ENCODE data around the gene RYR1.
A peak's percentile ranks its signal among the peaks of the same experiment; 100 is the strongest.
"Not testable (repeated sequence)": the region's sequence is repeated elsewhere in the genome, so short reads cannot be mapped to it uniquely, and the experiment has no call there.

RYR1 gene

DNA sequence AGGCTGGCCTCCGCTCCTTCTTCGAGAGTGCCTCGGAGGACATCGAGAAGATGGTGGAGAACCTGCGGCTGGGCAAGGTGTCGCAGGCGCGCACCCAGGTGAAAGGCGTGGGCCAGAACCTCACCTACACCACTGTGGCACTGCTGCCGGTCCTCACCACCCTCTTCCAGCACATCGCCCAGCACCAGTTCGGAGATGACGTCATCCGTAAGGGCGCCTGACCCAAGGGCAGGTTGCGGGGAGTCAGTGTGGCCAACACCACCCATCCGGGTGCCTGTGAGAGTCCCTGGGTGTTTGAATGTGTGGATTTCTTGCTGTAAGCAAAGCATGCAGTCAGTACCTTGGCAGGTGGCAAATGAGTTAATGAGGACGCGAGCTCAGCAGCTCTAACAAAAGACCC, 78.8 kb downstream of the RYR1 start:
- H3K27ac Mint-ChIP-seq: no peak overlapping the region
- TF ChIP-seq, protein P1, sequence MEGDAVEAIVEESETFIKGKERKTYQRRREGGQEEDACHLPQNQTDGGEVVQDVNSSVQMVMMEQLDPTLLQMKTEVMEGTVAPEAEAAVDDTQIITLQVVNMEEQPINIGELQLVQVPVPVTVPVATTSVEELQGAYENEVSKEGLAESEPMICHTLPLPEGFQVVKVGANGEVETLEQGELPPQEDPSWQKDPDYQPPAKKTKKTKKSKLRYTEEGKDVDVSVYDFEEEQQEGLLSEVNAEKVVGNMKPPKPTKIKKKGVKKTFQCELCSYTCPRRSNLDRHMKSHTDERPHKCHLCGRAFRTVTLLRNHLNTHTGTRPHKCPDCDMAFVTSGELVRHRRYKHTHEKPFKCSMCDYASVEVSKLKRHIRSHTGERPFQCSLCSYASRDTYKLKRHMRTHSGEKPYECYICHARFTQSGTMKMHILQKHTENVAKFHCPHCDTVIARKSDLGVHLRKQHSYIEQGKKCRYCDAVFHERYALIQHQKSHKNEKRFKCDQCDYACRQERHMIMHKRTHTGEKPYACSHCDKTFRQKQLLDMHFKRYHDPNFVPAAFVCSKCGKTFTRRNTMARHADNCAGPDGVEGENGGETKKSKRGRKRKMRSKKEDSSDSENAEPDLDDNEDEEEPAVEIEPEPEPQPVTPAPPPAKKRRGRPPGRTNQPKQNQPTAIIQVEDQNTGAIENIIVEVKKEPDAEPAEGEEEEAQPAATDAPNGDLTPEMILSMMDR (IDR thresholded peaks at IDR 0.05): no peak
- H3K4me1 Mint-ChIP-seq: peaks cover 5% of the 10 kb centered on the region
- no peaks in the 10 kb centered on the region for H3K9me3 Mint-ChIP-seq
- H3K36me3 Mint-ChIP-seq (ENCODE audit: low read depth): no peaks in the 10 kb centered on the region
- H3K4me3 Mint-ChIP-seq: no peak overlapping the region
- no peak for DNase-seq
- H3K27me3 Mint-ChIP-seq (ENCODE audit: low read depth, poor library complexity): peaks cover 9% of the 10 kb centered on the region

DNA sequence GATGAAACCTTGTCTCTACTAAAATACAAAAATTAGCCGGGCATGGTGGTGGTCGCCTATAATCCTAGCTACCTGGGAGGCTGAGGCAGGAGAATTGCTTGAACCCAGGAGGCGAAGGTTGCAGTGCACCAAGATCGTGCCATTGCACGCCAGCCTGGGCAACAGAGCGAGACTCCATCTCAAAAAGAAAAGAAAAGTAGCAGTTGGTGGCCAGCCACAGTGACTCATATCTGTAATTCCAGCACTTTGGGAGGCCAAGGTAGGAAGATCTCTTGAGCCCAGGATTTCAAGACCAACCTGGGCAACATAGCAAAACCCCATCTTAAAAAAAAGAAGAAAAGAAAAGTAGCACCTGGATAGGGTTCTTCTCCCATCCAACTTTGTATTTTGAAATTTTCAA, 79.7 kb downstream of the RYR1 start:
- not testable (repeated sequence) for H3K36me3 Mint-ChIP-seq (ENCODE audit: low read depth); H3K4me3 Mint-ChIP-seq; H3K27ac Mint-ChIP-seq; H3K9me3 Mint-ChIP-seq; DNase-seq
- peaks cover 12% of the 10 kb centered on the region for H3K27me3 Mint-ChIP-seq (ENCODE audit: low read depth, poor library complexity)
- peaks cover 11% of the 10 kb centered on the region for H3K4me1 Mint-ChIP-seq

DNA sequence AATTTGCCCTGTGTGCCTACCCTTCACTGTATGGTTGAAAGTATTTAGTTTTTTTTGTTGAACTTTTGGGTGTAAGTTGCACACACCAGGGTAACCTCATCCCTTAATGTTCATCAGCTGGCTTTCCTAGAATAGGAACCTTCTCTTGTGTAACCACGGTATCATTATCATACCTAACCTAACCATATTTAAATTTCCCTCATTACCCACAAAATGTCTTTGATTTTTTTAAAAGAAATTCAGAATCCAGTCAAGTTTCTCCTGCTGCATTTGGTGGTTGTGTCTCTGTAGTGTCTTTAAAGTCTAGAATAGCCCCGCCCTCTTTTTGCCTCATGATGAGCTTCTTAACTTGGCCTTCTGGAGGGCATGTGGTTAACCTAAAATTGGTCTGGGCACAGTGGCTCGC, 80.3 kb downstream of the RYR1 start:
- Mint-ChIP-seq H3K9me3 (no peaks in the 10 kb centered on the region), H3K4me3 (no peak overlapping the region), H3K4me1 (peaks cover 17% of the 10 kb centered on the region), H3K36me3 (ENCODE audit: low read depth) (no peaks in the 10 kb centered on the region), H3K27me3 (ENCODE audit: low read depth, poor library complexity) (peaks cover 12% of the 10 kb centered on the region), H3K27ac (no peak overlapping the region)
- DNase-seq: no peak
- TF ChIP-seq, protein P1 (IDR thresholded peaks at IDR 0.05): no peak

DNA sequence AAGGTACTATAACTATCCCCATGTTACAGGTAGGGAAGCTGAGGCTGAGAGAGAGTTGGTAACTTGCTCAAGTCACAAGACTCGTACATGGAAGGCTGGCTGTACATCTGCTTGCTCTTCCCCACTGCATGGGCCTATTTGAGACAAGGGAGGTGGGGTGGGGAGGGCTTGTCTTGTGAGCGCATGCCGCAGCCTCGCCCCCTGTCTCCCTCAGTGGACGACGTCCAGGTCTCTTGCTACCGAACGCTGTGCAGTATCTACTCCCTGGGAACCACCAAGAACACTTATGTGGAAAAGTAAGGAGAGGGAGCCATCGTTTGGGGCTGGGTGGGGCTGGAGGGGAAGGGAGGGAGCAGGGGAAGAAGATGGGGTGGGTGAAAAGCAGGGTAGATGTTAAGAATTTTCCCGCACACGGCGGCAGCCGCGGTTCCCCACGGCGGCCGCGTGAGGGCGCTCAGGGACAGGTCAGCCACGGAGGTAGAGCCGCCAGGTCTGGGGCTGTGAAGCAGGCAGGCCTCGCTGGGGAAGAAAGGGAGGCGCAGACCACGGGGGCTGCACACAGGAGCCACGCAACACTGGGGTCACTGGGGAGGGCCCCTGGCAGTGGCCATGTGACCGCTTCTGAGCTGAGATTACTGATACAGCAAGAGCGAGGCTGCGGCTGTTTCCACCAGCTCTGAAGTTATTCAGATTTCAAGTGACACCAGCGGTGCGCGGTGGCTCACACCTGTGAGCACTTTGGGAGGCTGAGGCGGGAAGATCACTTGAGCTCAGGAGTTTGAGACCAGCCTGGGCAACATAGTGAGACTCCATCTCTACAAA, 81.5 kb downstream of the RYR1 start:
- no peaks in the 10 kb centered on the region for H3K9me3 Mint-ChIP-seq
- TF ChIP-seq, protein P1 (IDR thresholded peaks at IDR 0.05): peak; percentile 91
- no peaks in the 10 kb centered on the region for H3K36me3 Mint-ChIP-seq (ENCODE audit: low read depth)
- peak; percentile 83 for DNase-seq
- no peak overlapping the region for H3K4me3 Mint-ChIP-seq
- H3K27ac Mint-ChIP-seq: no peak overlapping the region
- peaks cover 25% of the 10 kb centered on the region for H3K4me1 Mint-ChIP-seq
- peaks cover 7% of the 10 kb centered on the region for H3K27me3 Mint-ChIP-seq (ENCODE audit: low read depth, poor library complexity)

DNA sequence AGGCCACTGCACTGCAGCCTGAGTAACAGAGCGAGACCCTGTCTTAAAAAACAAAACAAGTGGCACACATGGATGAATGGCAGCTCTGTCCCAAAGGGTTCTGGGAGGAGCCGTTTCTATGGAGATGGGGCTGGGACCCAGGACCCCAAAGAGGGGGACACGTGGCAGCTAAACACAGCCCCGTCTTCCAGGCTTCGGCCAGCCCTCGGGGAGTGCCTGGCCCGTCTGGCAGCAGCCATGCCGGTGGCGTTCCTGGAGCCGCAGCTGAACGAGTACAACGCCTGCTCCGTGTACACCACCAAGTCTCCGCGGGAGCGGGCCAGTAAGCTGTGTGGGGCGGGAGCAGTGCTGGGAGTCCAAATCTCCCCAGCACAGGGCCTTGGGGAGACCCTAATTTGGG, 82.4 kb downstream of the RYR1 start:
- Mint-ChIP-seq H3K27ac (no peak overlapping the region), H3K4me3 (no peak overlapping the region), H3K9me3 (no peaks in the 10 kb centered on the region), H3K27me3 (ENCODE audit: low read depth, poor library complexity) (peaks cover 8% of the 10 kb centered on the region), H3K4me1 (peaks cover 25% of the 10 kb centered on the region), H3K36me3 (ENCODE audit: low read depth) (no peaks in the 10 kb centered on the region)
- TF ChIP-seq, protein P1 (IDR thresholded peaks at IDR 0.05): no peak
- no peak for DNase-seq

DNA sequence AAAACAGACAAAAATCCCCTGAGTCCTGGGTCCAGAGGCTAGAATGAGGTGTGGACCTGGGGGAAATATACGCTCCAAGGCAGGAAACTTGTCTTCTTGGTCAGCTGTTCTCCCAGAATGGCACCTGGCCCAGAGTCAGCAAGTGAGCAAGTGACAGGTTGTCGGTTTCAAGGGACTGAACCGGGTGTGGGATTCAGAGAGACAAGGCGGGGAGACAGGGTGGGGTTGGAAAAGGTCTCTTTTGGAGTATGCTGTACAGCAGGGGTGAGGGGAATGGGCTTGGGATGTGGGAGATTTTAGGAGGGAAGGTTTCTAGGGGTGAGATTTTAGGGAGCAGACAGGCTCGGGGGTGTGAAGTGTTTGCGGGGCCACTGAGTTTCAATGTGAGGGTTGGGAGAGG, 83.3 kb downstream of the RYR1 start:
- no peak for DNase-seq
- no peaks in the 10 kb centered on the region for H3K36me3 Mint-ChIP-seq (ENCODE audit: low read depth)
- peaks cover 20% of the 10 kb centered on the region for H3K4me1 Mint-ChIP-seq
- no peak overlapping the region for H3K4me3 Mint-ChIP-seq
- no peak overlapping the region for H3K27ac Mint-ChIP-seq
- H3K27me3 Mint-ChIP-seq (ENCODE audit: low read depth, poor library complexity): peaks cover 9% of the 10 kb centered on the region
- no peaks in the 10 kb centered on the region for H3K9me3 Mint-ChIP-seq
- TF ChIP-seq, protein P1 (IDR thresholded peaks at IDR 0.05): no peak

Data from nephron progenitor cell (in vitro differentiated cells).